Measurements from ENCODE around the gene DOCK7. TPM values are rescaled to one million over a fixed set of nuclear protein-coding genes. Genes with fewer than 3 reads are reported as not detected.
"Not testable (repeated sequence)": the region's sequence is repeated elsewhere in the genome, so short reads cannot be mapped to it uniquely, and the experiment has no call there.

The DOCK7 gene
- total RNA-seq, 2 donors from 2014 or later, result 11.5 to 11.8 TPM

- Mint-ChIP-seq H3K36me3 (no peaks in the 10 kb centered on the region), H3K9me3 (no peaks in the 10 kb centered on the region), H3K27ac (no peak overlapping the region), H3K4me3 (no peak overlapping the region), H3K27me3 (peaks cover 7 to 12% of the 10 kb centered on the region in 2 donors), H3K4me1 (ENCODE audit: low read depth in 2 of 2) (peaks cover 7 to 8% of the 10 kb centered on the region in 2 donors)
- ATAC-seq (no peak), DNase-seq (ENCODE audit: low spot score) (no peak)
Measured at GRCh38 chr1:62682531-62682930, 5.7 kb downstream of the DOCK7 start.

GRCh38 chr1:62680992-62681391 is 7.2 kb downstream of the DOCK7 start:
- DNase-seq (ENCODE audit: low spot score); ATAC-seq; H3K4me3 Mint-ChIP-seq; H3K36me3 Mint-ChIP-seq; H3K9me3 Mint-ChIP-seq; H3K27ac Mint-ChIP-seq: not testable (repeated sequence)
- Mint-ChIP-seq H3K27me3 (peaks cover 7 to 12% of the 10 kb centered on the region in 2 donors), H3K4me1 (ENCODE audit: low read depth in 2 of 2) (peaks cover 5 to 10% of the 10 kb centered on the region in 2 donors)

GRCh38 chr1:62677822-62678221 is 10.4 kb downstream of the DOCK7 start:
- not testable (repeated sequence) for H3K36me3 Mint-ChIP-seq; DNase-seq (ENCODE audit: low spot score); H3K4me1 Mint-ChIP-seq (ENCODE audit: low read depth in 2 of 2); H3K9me3 Mint-ChIP-seq; ATAC-seq; H3K27ac Mint-ChIP-seq; H3K4me3 Mint-ChIP-seq; H3K27me3 Mint-ChIP-seq

DNA sequence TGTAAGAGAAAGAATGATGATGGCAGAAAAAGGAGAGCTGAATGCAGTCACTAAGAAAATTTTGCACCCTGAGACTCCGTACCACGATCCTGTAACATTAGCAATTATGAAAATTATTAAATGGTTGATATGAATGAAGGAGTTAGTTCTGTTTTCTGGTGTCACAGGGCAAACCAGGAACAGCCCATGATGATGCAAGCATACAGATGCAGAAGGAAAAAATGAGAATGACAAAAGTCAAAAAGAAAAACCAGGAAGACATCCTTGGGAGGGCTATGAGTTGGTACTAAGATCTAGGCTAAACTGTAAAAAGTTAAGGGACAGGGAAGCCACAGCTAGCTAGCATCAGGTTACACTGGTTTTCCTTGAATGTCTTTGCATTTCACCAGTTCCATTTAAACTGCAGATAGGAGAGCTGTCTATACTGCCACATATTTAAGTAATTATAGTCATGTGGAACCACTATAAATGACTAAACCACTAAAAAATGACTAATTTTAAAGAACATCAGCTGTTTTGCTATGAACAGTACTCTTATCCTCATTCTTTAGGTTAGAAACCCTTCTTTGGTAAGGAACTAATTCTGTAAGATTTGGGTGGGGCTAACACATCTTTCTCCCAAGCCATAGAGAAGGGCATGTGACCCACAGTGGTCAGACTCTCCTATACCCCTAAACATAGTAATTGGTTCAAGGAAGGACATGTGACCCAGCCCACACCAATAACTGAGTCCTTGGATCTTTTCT is 11.4 kb downstream of the DOCK7 start:
- no peak for DNase-seq (ENCODE audit: low spot score)
- Mint-ChIP-seq H3K27ac (no peak overlapping the region), H3K9me3 (no peaks in the 10 kb centered on the region), H3K4me1 (ENCODE audit: low read depth in 2 of 2) (peaks cover 0 to 4% of the 10 kb centered on the region in 2 donors), H3K36me3 (no peaks in the 10 kb centered on the region), H3K4me3 (no peak overlapping the region), H3K27me3 (peaks cover 0 to 8% of the 10 kb centered on the region in 2 donors)
- ATAC-seq, result no peak

DNA sequence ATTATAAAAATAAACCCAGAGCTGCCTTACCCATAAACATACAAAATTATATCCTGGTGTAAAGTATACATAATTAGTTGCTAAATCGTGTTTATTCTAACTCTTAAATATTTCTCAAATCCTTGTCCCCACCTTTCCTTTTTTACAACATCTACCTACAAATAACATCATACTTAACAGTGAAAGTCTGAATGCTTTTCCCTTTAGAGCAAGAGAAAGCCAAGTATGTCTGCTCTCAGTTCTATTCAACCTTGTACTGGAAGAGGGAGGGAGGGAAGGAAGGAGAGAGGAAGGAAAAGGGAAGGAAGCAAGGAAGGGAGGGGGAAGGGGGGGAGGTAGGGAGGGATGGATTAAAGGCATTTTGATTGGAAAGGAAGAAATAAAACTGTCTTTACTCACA is 14.6 kb downstream of the DOCK7 start:
- no peaks in the 10 kb centered on the region for H3K36me3 Mint-ChIP-seq
- H3K9me3 Mint-ChIP-seq, result no peaks in the 10 kb centered on the region
- no peak for ATAC-seq
- no peak for DNase-seq (ENCODE audit: low spot score)
- peaks cover 0 to 4% of the 10 kb centered on the region in 2 donors for H3K4me1 Mint-ChIP-seq (ENCODE audit: low read depth in 2 of 2)
- H3K27ac Mint-ChIP-seq, result no peak overlapping the region
- peaks cover 0 to 5% of the 10 kb centered on the region in 2 donors for H3K27me3 Mint-ChIP-seq
- H3K4me3 Mint-ChIP-seq, result no peak overlapping the region

GRCh38 chr1:62672029-62672428 is 16.2 kb downstream of the DOCK7 start:
- ATAC-seq, result no peak
- H3K27me3 Mint-ChIP-seq, result no peaks in the 10 kb centered on the region
- no peaks in the 10 kb centered on the region for H3K9me3 Mint-ChIP-seq

GRCh38 chr1:62654744-62655143 is 33.4 kb downstream of the DOCK7 start:
- no peaks in the 10 kb centered on the region for H3K4me1 Mint-ChIP-seq (ENCODE audit: low read depth in 2 of 2)
- no peaks in the 10 kb centered on the region for H3K36me3 Mint-ChIP-seq
- no peaks in the 10 kb centered on the region for H3K9me3 Mint-ChIP-seq
- ATAC-seq (no peak), DNase-seq (ENCODE audit: low spot score) (no peak)
- no peak overlapping the region for H3K4me3 Mint-ChIP-seq
- H3K27ac Mint-ChIP-seq, result no peak overlapping the region
- no peaks in the 10 kb centered on the region for H3K27me3 Mint-ChIP-seq

More at GRCh38 chr1:62672029-62672428, 16.2 kb downstream of the DOCK7 start:
- DNase-seq (ENCODE audit: low spot score), result no peak
- Mint-ChIP-seq H3K4me3 (no peak overlapping the region), H3K4me1 (ENCODE audit: low read depth in 2 of 2) (no peaks in the 10 kb centered on the region), H3K36me3 (no peaks in the 10 kb centered on the region), H3K27ac (no peak overlapping the region)

DNA sequence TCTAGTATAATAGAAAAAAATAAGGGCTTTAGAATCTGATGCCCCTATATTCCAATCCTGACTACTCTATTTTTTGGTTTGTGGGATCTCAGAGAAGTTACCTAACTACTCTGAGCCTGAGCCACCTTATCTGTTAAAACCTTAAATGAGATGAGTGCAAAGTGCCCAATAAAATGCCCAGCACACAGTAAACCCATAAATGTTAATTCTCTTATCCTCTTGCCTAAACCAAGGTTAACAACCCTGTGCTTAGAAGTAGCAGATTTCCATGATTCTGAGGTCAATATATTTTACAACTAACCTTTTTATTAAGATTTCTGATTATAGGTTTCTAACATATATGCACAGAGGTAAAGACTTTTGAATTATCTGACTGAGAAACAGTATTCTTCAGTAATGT is 35.8 kb downstream of the DOCK7 start:
- ATAC-seq, result no peak
- H3K27ac Mint-ChIP-seq, result no peak overlapping the region
- H3K9me3 Mint-ChIP-seq, result no peaks in the 10 kb centered on the region
- no peaks in the 10 kb centered on the region for H3K27me3 Mint-ChIP-seq
- no peaks in the 10 kb centered on the region for H3K4me1 Mint-ChIP-seq (ENCODE audit: low read depth in 2 of 2)
- H3K4me3 Mint-ChIP-seq, result no peak overlapping the region
- DNase-seq (ENCODE audit: low spot score), result no peak
- H3K36me3 Mint-ChIP-seq, result no peaks in the 10 kb centered on the region

GRCh38 chr1:62643283-62643682 is 44.9 kb downstream of the DOCK7 start:
- H3K4me1 Mint-ChIP-seq (ENCODE audit: low read depth in 2 of 2), result no peaks in the 10 kb centered on the region

DNA sequence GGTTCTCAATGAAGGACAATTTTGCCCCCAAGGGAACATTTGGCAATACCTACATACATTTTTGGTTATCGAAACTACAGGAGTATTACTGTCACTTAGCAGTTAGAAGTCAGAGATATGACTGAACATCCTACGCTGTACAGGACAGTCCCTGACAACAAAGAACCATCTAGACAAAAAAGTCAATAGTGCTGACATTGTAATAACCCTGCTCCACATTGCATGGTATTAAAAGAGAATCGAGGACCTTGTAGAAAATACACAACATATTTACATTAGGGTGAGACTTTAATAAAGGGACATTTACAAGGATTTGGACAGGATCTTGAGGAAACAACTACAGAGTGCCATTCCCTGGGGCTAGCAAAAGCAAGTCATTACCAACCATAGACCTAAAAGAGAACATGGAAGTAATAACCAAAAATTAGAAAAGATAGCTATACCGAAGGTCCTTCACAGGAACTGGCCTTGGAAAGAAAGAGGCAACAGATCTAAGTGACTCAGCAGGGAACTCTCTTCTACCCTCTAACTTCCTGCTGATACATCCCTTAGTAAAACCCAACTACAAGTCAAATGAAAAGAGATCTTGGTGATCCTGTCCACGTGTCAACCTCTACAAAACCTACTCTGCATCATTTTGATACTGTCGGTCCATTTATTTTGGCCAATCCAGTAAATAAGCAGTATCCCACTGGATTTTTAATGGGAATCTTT is 50.6 kb downstream of the DOCK7 start:
- DNase-seq (ENCODE audit: low spot score) (no peak), ATAC-seq (no peak)
- Mint-ChIP-seq H3K27ac (no peak overlapping the region), H3K27me3 (no peaks in the 10 kb centered on the region), H3K9me3 (no peaks in the 10 kb centered on the region), H3K4me1 (ENCODE audit: low read depth in 2 of 2) (no peaks in the 10 kb centered on the region), H3K4me3 (no peak overlapping the region), H3K36me3 (no peaks in the 10 kb centered on the region)

More at GRCh38 chr1:62643283-62643682, 44.9 kb downstream of the DOCK7 start:
- ATAC-seq (no peak), DNase-seq (ENCODE audit: low spot score) (no peak)
- peaks cover 3% of the 10 kb centered on the region for H3K9me3 Mint-ChIP-seq
- no peaks in the 10 kb centered on the region for H3K36me3 Mint-ChIP-seq
- no peaks in the 10 kb centered on the region for H3K27me3 Mint-ChIP-seq
- no peak overlapping the region for H3K27ac Mint-ChIP-seq
- no peak overlapping the region for H3K4me3 Mint-ChIP-seq

- H3K4me1 Mint-ChIP-seq (ENCODE audit: low read depth in 2 of 2), result no peaks in the 10 kb centered on the region
- no peak overlapping the region for H3K27ac Mint-ChIP-seq
- no peaks in the 10 kb centered on the region for H3K9me3 Mint-ChIP-seq
- H3K27me3 Mint-ChIP-seq, result no peaks in the 10 kb centered on the region
- ATAC-seq, result no peak
- H3K36me3 Mint-ChIP-seq, result no peaks in the 10 kb centered on the region
- DNase-seq (ENCODE audit: low spot score), result no peak
- no peak overlapping the region for H3K4me3 Mint-ChIP-seq
Measured at GRCh38 chr1:62628506-62628905, 59.7 kb downstream of the DOCK7 start.

- Mint-ChIP-seq H3K27me3 (no peaks in the 10 kb centered on the region), H3K4me3 (no peak overlapping the region), H3K4me1 (ENCODE audit: low read depth in 2 of 2) (no peaks in the 10 kb centered on the region), H3K27ac (no peak overlapping the region), H3K9me3 (no peaks in the 10 kb centered on the region), H3K36me3 (no peaks in the 10 kb centered on the region)
- no peak for DNase-seq (ENCODE audit: low spot score)
- ATAC-seq, result no peak
Measured at GRCh38 chr1:62625415-62625814, 62.8 kb downstream of the DOCK7 start.

DNA sequence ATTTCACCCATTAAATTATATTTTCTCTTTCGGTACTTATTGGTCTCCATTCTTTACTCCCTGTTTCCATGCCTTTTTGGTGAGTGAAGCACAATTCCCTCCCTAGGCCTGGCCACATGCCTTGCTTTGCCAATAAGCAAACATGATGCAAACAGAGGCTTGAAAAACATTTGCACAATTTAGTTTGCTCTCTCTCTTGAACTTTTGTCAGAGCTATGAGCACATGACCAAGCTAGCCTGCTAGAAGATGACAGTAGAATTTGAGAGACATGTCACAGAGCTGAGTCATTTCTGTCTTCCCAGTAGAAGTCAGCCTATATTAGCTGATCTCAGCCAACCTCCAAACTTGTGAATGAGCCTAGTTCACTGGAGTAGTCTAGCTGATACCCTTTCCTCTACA is 66.3 kb downstream of the DOCK7 start:
- no peaks in the 10 kb centered on the region for H3K9me3 Mint-ChIP-seq
- ATAC-seq (peak in 1 of 2 donors; percentile 71), DNase-seq (ENCODE audit: low spot score) (no peak)
- H3K36me3 Mint-ChIP-seq, result no peaks in the 10 kb centered on the region
- H3K27me3 Mint-ChIP-seq, result no peaks in the 10 kb centered on the region
- H3K4me1 Mint-ChIP-seq (ENCODE audit: low read depth in 2 of 2), result no peaks in the 10 kb centered on the region
- no peak overlapping the region for H3K4me3 Mint-ChIP-seq
- H3K27ac Mint-ChIP-seq, result no peak overlapping the region

GRCh38 chr1:62613890-62614289 is 74.3 kb downstream of the DOCK7 start:
- H3K4me1 Mint-ChIP-seq (ENCODE audit: low read depth in 2 of 2), result no peaks in the 10 kb centered on the region
- no peaks in the 10 kb centered on the region for H3K9me3 Mint-ChIP-seq
- no peak overlapping the region for H3K4me3 Mint-ChIP-seq
- no peaks in the 10 kb centered on the region for H3K27me3 Mint-ChIP-seq
- no peaks in the 10 kb centered on the region for H3K36me3 Mint-ChIP-seq
- no peak for DNase-seq (ENCODE audit: low spot score)
- H3K27ac Mint-ChIP-seq, result no peak overlapping the region
- ATAC-seq, result no peak
